HepG2 (cell line): ENCODE measurements around the gene PPP1R27.

Experiments used
- MIER2 ChIP-seq: IDR thresholded peaks from 2 replicates; pipeline ENCODE4 v1.6.1; 2016; ENCODE audit warnings: missing biosample characterization, missing genetic modification reagents
- PCBP1 ChIP-seq: fragments of 200-400 bp; formaldehyde crosslinking; IDR thresholded peaks from 2 replicates; pipeline ENCODE4 v1.6.1; 2017; ENCODE audit warnings: mild to moderate bottlenecking, low read depth, low read length, borderline replicate concordance
- POLR2AphosphoS5 ChIP-seq: IDR thresholded peaks from 2 replicates; pipeline ENCODE4 v1.6.1; 2012; ENCODE audit warnings: low read depth, low read length
- SALL1 ChIP-seq: sonication (generic); formaldehyde crosslinking; IDR thresholded peaks from 2 replicates; pipeline ENCODE4 v1.8.0; 2022; ENCODE audit warnings: mild to moderate bottlenecking, missing genetic modification reagents
- SP1 ChIP-seq, 2 experiments: fragments of 450-650 bp in 1 of 2; sonication (generic) in 1 of 2; formaldehyde crosslinking in 1 of 2; IDR thresholded peaks; 2 replicates each; pipeline versions ENCODE4 v1.4.0 to v1.6.1; 2016 to 2020; ENCODE audit warnings: missing genetic modification reagents in 1 of 2
- TAF1 ChIP-seq: sonication (generic); formaldehyde crosslinking; IDR thresholded peaks from 2 replicates; pipeline ENCODE4 v1.4.0; 2020; ENCODE audit warnings: missing genetic modification reagents
- ZFP62 ChIP-seq: sonication (generic); formaldehyde crosslinking; IDR thresholded peaks from 2 replicates; pipeline ENCODE4 v1.4.0; 2020; ENCODE audit warnings: missing genetic modification reagents
- TF ChIP-seq, protein P1 (sequence below): sonication (generic); formaldehyde crosslinking; IDR thresholded peaks from 2 replicates; pipeline ENCODE4 v1.5.0; 2020; ENCODE audit warnings: mild to moderate bottlenecking, missing genetic modification reagents, moderate library complexity
- TF ChIP-seq, protein P2 (sequence below): sonication (generic); formaldehyde crosslinking; IDR thresholded peaks from 2 replicates; pipeline ENCODE4 v1.4.0; 2020; ENCODE audit warnings: missing genetic modification reagents

- TF ChIP-seq, protein P1, sequence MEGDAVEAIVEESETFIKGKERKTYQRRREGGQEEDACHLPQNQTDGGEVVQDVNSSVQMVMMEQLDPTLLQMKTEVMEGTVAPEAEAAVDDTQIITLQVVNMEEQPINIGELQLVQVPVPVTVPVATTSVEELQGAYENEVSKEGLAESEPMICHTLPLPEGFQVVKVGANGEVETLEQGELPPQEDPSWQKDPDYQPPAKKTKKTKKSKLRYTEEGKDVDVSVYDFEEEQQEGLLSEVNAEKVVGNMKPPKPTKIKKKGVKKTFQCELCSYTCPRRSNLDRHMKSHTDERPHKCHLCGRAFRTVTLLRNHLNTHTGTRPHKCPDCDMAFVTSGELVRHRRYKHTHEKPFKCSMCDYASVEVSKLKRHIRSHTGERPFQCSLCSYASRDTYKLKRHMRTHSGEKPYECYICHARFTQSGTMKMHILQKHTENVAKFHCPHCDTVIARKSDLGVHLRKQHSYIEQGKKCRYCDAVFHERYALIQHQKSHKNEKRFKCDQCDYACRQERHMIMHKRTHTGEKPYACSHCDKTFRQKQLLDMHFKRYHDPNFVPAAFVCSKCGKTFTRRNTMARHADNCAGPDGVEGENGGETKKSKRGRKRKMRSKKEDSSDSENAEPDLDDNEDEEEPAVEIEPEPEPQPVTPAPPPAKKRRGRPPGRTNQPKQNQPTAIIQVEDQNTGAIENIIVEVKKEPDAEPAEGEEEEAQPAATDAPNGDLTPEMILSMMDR (CRISPR knock-in tag) = no peak
- no peak for TF ChIP-seq POLR2AphosphoS5
- no peak for TF ChIP-seq ZFP62 (CRISPR knock-in tag)
- TF ChIP-seq TAF1 (CRISPR knock-in tag) = no peak
- no peak for TF ChIP-seq SP1 (IDR thresholded peaks at IDR 0.05)
- no peak for TF ChIP-seq SP1 (CRISPR knock-in tag; IDR thresholded peaks at IDR 0.05)
- TF ChIP-seq, protein P2, sequence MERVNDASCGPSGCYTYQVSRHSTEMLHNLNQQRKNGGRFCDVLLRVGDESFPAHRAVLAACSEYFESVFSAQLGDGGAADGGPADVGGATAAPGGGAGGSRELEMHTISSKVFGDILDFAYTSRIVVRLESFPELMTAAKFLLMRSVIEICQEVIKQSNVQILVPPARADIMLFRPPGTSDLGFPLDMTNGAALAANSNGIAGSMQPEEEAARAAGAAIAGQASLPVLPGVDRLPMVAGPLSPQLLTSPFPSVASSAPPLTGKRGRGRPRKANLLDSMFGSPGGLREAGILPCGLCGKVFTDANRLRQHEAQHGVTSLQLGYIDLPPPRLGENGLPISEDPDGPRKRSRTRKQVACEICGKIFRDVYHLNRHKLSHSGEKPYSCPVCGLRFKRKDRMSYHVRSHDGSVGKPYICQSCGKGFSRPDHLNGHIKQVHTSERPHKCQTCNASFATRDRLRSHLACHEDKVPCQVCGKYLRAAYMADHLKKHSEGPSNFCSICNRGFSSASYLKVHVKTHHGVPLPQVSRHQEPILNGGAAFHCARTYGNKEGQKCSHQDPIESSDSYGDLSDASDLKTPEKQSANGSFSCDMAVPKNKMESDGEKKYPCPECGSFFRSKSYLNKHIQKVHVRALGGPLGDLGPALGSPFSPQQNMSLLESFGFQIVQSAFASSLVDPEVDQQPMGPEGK (CRISPR knock-in tag) = no peak
- TF ChIP-seq MIER2 (CRISPR knock-in tag) = no peak
- TF ChIP-seq SALL1 = no peak
- TF ChIP-seq PCBP1 = no peak
These were observed 33.5 kb downstream of the PPP1R27 start for GRCh38 chr17:81801327-81801726.
